ENCODE measurements around the gene RGS7. TPM values are rescaled to one million over a fixed set of nuclear protein-coding genes. Genes with fewer than 3 reads are reported as not detected.

RGS7 gene
- total and polyA plus RNA-seq, 2 of the 4 experiments (the other 2 are of a cell fraction): 0.58 to 0.72 TPM

DNA sequence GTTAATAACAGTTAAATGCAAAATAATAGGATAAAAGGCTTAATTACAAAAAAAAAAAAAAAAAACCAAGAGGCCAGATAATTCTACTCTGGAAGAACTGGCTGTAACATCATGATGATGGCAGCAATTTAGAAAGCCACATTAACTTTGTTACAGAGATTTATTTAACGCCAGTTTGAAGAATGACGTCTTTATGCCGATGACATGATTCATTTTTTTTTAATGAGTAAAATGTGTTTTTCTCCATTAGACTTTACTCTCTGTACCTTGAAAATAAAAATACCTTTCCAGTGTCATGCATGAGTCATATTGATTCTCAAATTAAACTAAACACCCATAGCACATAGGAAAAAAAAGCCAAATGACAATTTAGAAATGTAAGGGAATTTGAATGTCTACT is 226.1 kb downstream of the RGS7 start:
- no peaks in the 10 kb centered on the region for H3K36me3 ChIP-seq (ENCODE audit: control insufficient read depth, insufficient read depth, low read length)
- dilution Hi-C loops (cut with HindIII; ENCODE audit: low sequenced_read_pairs, unreplicated experiment): no loop called here
- no peak overlapping the region for H2BK20ac ChIP-seq (ENCODE audit: low read depth, low read length)
- no peak overlapping the region for H3K9ac ChIP-seq (ENCODE audit: low read depth, low read length)
- H3K9me1 ChIP-seq (ENCODE audit: insufficient read depth, low read length): no peaks in the 10 kb centered on the region
- no peak overlapping the region for H4K91ac ChIP-seq (ENCODE audit: insufficient read depth, low read depth, low read length)
- in situ Hi-C loops (cut with MboI; ENCODE audit: low sequenced_read_pairs): no loop called here
- H2AFZ ChIP-seq (replicated peaks; ENCODE audit: low read length, poor library complexity): no peak overlapping the region
- no peak overlapping the region for H3K27ac ChIP-seq (ENCODE audit: insufficient read depth, low read length)
- no peaks in the 10 kb centered on the region for H4K20me1 ChIP-seq (ENCODE audit: insufficient read depth, low read length)
- no peak overlapping the region for H4K8ac ChIP-seq (ENCODE audit: low read depth in 2 of 2, low read length in 2 of 2)
- WGBS, 2 experiments (ENCODE audit: extremely low coverage in 2 of 2, insufficient read length in 1 of 2): no CpG with 5 or more reads among the region's 3 CpGs
- ATAC-seq (ENCODE audit: low read depth) (no peak), DNase-seq (no peak)
- no peak overlapping the region for H3K56ac ChIP-seq (ENCODE audit: extremely low read depth, insufficient read depth, low read length)
- H3K4me3 ChIP-seq (ENCODE audit: insufficient read depth, low read depth, low read length): no peak overlapping the region
- H4K5ac ChIP-seq (ENCODE audit: low read depth, low read length): no peak overlapping the region
- no peaks in the 10 kb centered on the region for H3K79me1 ChIP-seq (ENCODE audit: low read depth in 1 of 2, low read length in 2 of 2)
- no peak overlapping the region for H2AK9ac ChIP-seq (replicated peaks; ENCODE audit: low read depth, low read length, poor library complexity)
- no peak overlapping the region for H3K18ac ChIP-seq (ENCODE audit: low read depth, low read length)
- H3K4ac ChIP-seq (ENCODE audit: low read depth, low read length): no peak overlapping the region
- ChIA-PET POLR2A (ENCODE audit: unreplicated experiment) (no interaction called here), CTCF (no interaction called here)
- no peak overlapping the region for H2BK120ac ChIP-seq (ENCODE audit: low read depth, low read length)
- peaks cover 5% of the 10 kb centered on the region; the same call in 1 of the 2 replicates for H3K9me3 ChIP-seq (ENCODE audit: control insufficient read depth, insufficient read depth, low read length)
- H3K4me1 ChIP-seq (ENCODE audit: control insufficient read depth, insufficient read depth, low read length): no peaks in the 10 kb centered on the region
- BruUV-seq (replicated peaks): no TSS peak
- no peak overlapping the region for H3K4me2 ChIP-seq (ENCODE audit: low read depth, low read length)
- H2BK5ac ChIP-seq (ENCODE audit: low read depth, low read length, poor library complexity, severe bottlenecking): no peak overlapping the region
- H3K23ac ChIP-seq (ENCODE audit: low read depth, low read length): no peak overlapping the region
- TF ChIP-seq, protein P1, sequence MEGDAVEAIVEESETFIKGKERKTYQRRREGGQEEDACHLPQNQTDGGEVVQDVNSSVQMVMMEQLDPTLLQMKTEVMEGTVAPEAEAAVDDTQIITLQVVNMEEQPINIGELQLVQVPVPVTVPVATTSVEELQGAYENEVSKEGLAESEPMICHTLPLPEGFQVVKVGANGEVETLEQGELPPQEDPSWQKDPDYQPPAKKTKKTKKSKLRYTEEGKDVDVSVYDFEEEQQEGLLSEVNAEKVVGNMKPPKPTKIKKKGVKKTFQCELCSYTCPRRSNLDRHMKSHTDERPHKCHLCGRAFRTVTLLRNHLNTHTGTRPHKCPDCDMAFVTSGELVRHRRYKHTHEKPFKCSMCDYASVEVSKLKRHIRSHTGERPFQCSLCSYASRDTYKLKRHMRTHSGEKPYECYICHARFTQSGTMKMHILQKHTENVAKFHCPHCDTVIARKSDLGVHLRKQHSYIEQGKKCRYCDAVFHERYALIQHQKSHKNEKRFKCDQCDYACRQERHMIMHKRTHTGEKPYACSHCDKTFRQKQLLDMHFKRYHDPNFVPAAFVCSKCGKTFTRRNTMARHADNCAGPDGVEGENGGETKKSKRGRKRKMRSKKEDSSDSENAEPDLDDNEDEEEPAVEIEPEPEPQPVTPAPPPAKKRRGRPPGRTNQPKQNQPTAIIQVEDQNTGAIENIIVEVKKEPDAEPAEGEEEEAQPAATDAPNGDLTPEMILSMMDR (conservative IDR thresholded peaks at IDR 0.05; ENCODE audit: low read depth, low read length): no peak
- TF ChIP-seq CEBPB (IDR thresholded peaks at IDR 0.05; ENCODE audit: low read depth, low read length): no peak
- no peak for TF ChIP-seq FOS (IDR thresholded peaks at IDR 0.05; ENCODE audit: low read depth, low read length)
- no peak for TF ChIP-seq RAD21 (IDR thresholded peaks at IDR 0.05; ENCODE audit: low read length)
- no peak for TF ChIP-seq RFX5 (IDR thresholded peaks at IDR 0.05; ENCODE audit: low read depth, low read length)
- no peak for TF ChIP-seq RCOR1 (IDR thresholded peaks at IDR 0.05; ENCODE audit: insufficient replicate concordance, low read length)
- TF ChIP-seq MAFK (IDR thresholded peaks at IDR 0.05; ENCODE audit: low read depth, low read length): no peak
- no peak for TF ChIP-seq BHLHE40 (IDR thresholded peaks at IDR 0.05; ENCODE audit: low read depth, low read length)
- no peak overlapping the region for H2BK15ac ChIP-seq (ENCODE audit: low read depth, low read length)
- H2AK5ac ChIP-seq (ENCODE audit: low read depth, low read length): no peak overlapping the region
- H3K14ac ChIP-seq (replicated peaks; ENCODE audit: low read depth, low read length): no peak overlapping the region
- intact Hi-C loops (cut with micrococcal nuclease): no loop called here
- no peaks in the 10 kb centered on the region for H3K27me3 ChIP-seq (ENCODE audit: control insufficient read depth, insufficient read depth, low read length)

All from IMR-90 (cell line).